Liver (tissue), 9 donors: Measurements from ENCODE around the gene ACACA. TPM values are rescaled to one million over a fixed set of nuclear protein-coding genes. Genes with fewer than 3 reads are reported as not detected.
"Not testable (repeated sequence)": the region's sequence is repeated elsewhere in the genome, so short reads cannot be mapped to it uniquely, and the experiment has no call there.

Experiments used
- DNase-seq: peaks from one replicate; pipeline ENCODE4 v3.0.0-alpha.2; 2017; ENCODE audit warnings: low spot score
- H3K27ac ChIP-seq, 2 donors: one replicate each; pipeline ENCODE4 v1.7.0; 2013; ENCODE audit warnings: inconsistent platforms in 2 of 2, low read length in 2 of 2, control low read depth in 1 of 2, low read depth in 1 of 2, mild to moderate bottlenecking in 1 of 2
- H3K27me3 ChIP-seq, 4 donors: one replicate each; pipeline versions ENCODE4 v1.6.1 to v1.7.0; 2013; ENCODE audit warnings: low read length in 3 of 4, inconsistent platforms in 1 of 4, mild to moderate bottlenecking in 1 of 4, moderate library complexity in 1 of 4; ENCODE audit not compliant: control insufficient read depth in 4 of 4, insufficient read depth in 4 of 4
- H3K36me3 ChIP-seq, 4 donors: one replicate each; pipeline versions ENCODE4 v1.6.1 to v1.7.0; 2013; ENCODE audit warnings: low read length in 3 of 4, mild to moderate bottlenecking in 3 of 4, low read depth in 1 of 4, moderate library complexity in 1 of 4; ENCODE audit not compliant: control insufficient read depth in 4 of 4, insufficient read depth in 3 of 4
- H3K4me1 ChIP-seq, 4 donors: one replicate each; pipeline versions ENCODE4 v1.6.1 to v1.7.0; 2013; ENCODE audit warnings: low read length in 3 of 4, mild to moderate bottlenecking in 3 of 4, moderate library complexity in 1 of 4; ENCODE audit not compliant: control insufficient read depth in 4 of 4, insufficient read depth in 4 of 4
- H3K4me3 ChIP-seq, 3 donors: one replicate each; pipeline versions ENCODE4 v1.6.1 to v1.7.0; 2013; ENCODE audit warnings: low read length in 3 of 3, control low read depth in 1 of 3, low read depth in 1 of 3, mild to moderate bottlenecking in 1 of 3
- H3K9ac ChIP-seq, 2 donors: one replicate each; pipeline ENCODE4 v1.7.0; 2013; ENCODE audit warnings: low read length in 2 of 2, mild to moderate bottlenecking in 2 of 2, moderate library complexity in 2 of 2, control low read depth in 1 of 2, low read depth in 1 of 2
- H3K9me3 ChIP-seq, 4 donors: one replicate each; pipeline versions ENCODE4 v1.6.1 to v1.7.0; 2013; ENCODE audit warnings: low read length in 3 of 4; ENCODE audit not compliant: control insufficient read depth in 4 of 4
- EGR1 ChIP-seq, 2 donors: IDR thresholded peaks; 2 replicates each; pipeline ENCODE4 v1.6.1; 2016 to 2018; ENCODE audit warnings: antibody characterized with exemption in 2 of 2, low read depth in 2 of 2
- FOXA1 ChIP-seq: IDR thresholded peaks from 2 replicates; pipeline ENCODE4 v1.6.1; 2016; ENCODE audit warnings: antibody characterized with exemption
- FOXA2 ChIP-seq: IDR thresholded peaks from 2 replicates; pipeline ENCODE4 v1.6.1; 2016; ENCODE audit warnings: antibody characterized with exemption
- GABPA ChIP-seq, 2 donors: IDR thresholded peaks in 1 of 2; conservative IDR thresholded peaks in 1 of 2; 2 replicates each; pipeline ENCODE4 v1.6.1; 2016; ENCODE audit warnings: antibody characterized with exemption in 2 of 2, mild to moderate bottlenecking in 1 of 2, moderate library complexity in 1 of 2
- HNF4A ChIP-seq, 2 donors: conservative IDR thresholded peaks; 2 replicates each; pipeline ENCODE4 v1.6.1; 2016; ENCODE audit warnings: antibody characterized with exemption in 2 of 2, mild to moderate bottlenecking in 2 of 2
- HNF4G ChIP-seq: IDR thresholded peaks from 2 replicates; pipeline ENCODE4 v1.6.1; 2016; ENCODE audit warnings: antibody characterized with exemption
- JUND ChIP-seq, 2 donors: IDR thresholded peaks; 2 replicates each; pipeline ENCODE4 v1.6.1; 2016; ENCODE audit warnings: antibody characterized with exemption in 2 of 2
- NR2F2 ChIP-seq: IDR thresholded peaks from 2 replicates; pipeline ENCODE4 v1.6.1; 2016; ENCODE audit warnings: antibody characterized with exemption
- RAD21 ChIP-seq, 2 donors: IDR thresholded peaks; 2 replicates each; pipeline ENCODE4 v1.6.1; 2016; ENCODE audit warnings: antibody characterized with exemption in 2 of 2, mild to moderate bottlenecking in 2 of 2
- RXRA ChIP-seq, 2 donors: IDR thresholded peaks; 2 replicates each; pipeline ENCODE4 v1.6.1; 2017 to 2018; ENCODE audit warnings: antibody characterized with exemption in 2 of 2, mild to moderate bottlenecking in 1 of 2
- SP1 ChIP-seq: IDR thresholded peaks from 2 replicates; pipeline ENCODE4 v1.6.1; 2018; ENCODE audit warnings: antibody characterized with exemption, mild to moderate bottlenecking
- TAF1 ChIP-seq: conservative IDR thresholded peaks from 2 replicates; pipeline ENCODE4 v1.6.1; 2016; ENCODE audit warnings: antibody characterized with exemption, mild to moderate bottlenecking
- YY1 ChIP-seq: IDR thresholded peaks from 2 replicates; pipeline ENCODE4 v1.6.1; 2016; ENCODE audit warnings: antibody characterized with exemption, mild to moderate bottlenecking
- WGBS: extraction: QIAGEN DNeasy Blood & Tissue Kit; methylation state at CpG from one replicate; pipeline ENCODE4 v1.1.7; 2013; 5-methylcytosine and 5-hydroxymethylcytosine counted together
- polyA plus RNA-seq, 2 donors: library from polyadenylated mRNA; stranded (reverse) in 1 of 2; unstranded in 1 of 2; fragments of 200-250 nt in 1 of 2; fragments of >200 nt in 1 of 2; fragmentation: Nextera tagmentation in 1 of 2; extraction: Ambion mirVana in 1 of 2; gene quantifications; one replicate each; pipeline versions ENCODE4 v1.2.1 to v1.2.3, GENCODE V29; 2013 to 2015
- total RNA-seq, 2 donors: library from RNA; depleted of rRNA; stranded (reverse); fragments of >200 nt; gene quantifications; one replicate each; pipeline ENCODE4 v1.2.3, GENCODE V29; 2014
- TF ChIP-seq, protein P1 (sequence below): IDR thresholded peaks from 2 replicates; pipeline ENCODE4 v1.6.1; 2016; ENCODE audit warnings: antibody characterized with exemption
- TF ChIP-seq, protein P2 (sequence below): IDR thresholded peaks from 2 replicates; pipeline ENCODE4 v1.6.1; 2016; ENCODE audit warnings: antibody characterized with exemption, mild to moderate bottlenecking
- TF ChIP-seq, protein P3 (sequence below): IDR thresholded peaks from 2 replicates; pipeline ENCODE4 v1.6.1; 2016; ENCODE audit warnings: antibody characterized with exemption
- TF ChIP-seq, protein P4 (sequence below): fragments of 150-350 bp; IDR thresholded peaks from 2 replicates; pipeline ENCODE4 v1.5.1; 2017; ENCODE audit warnings: improper control_type of control experiment, low read depth, low read length; ENCODE audit not compliant: missing input control
- TF ChIP-seq, protein P5 (sequence below): IDR thresholded peaks from 2 replicates; pipeline ENCODE4 v1.6.1; 2016; ENCODE audit warnings: antibody characterized with exemption
- donor health status: healthy.
- donor health status: healthy.
- donor health status: healthy.
- donor health status: healthy.
- donor health status: healthy.

ACACA gene
- total and polyA plus RNA-seq, 4 donors: 14.8 to 49.5 (median 31.2) TPM

DNA sequence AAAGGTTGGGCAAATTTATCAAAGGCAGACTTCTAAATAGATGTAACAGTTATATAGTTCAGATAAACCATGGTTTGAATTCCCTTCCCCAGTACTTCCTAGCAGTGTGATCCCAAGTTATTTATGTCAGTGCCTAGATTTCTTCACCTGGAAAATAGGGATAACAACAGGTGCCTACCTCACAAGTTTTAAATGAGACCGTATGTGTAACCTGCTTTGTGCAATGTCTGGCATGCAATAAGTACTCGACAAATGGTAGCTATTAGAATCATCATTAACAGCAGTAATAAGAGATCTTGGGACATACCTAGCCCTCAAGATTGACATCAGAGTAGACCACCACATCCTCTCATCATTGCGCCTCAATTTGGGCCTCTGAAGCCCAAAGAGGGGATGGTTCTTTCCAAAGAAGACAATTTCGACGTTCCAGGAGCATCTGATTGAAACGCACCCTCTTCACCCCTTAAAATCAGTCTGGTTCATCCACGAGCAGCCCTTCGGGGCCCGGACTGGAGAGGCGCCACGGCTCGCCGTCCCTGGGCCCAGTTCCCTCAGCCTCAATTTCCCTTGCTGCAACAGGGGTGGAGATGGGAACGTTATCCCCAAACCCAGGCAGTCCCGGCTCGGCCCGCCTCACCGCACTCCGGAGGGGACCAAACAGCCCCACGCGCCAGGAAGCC, 541 bp downstream of the ACACA start:
- 1% methylated on average over 21 of the region's 21 CpGs for WGBS
- peak overlapping the region; percentile 95 to 98 for H3K27ac ChIP-seq
- no peak for TF ChIP-seq NR2F2
- peak; percentile 20 for TF ChIP-seq TAF1
- no peak for TF ChIP-seq SP1
- TF ChIP-seq, protein P1, sequence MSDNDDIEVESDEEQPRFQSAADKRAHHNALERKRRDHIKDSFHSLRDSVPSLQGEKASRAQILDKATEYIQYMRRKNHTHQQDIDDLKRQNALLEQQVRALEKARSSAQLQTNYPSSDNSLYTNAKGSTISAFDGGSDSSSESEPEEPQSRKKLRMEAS: peak; percentile 22
- TF ChIP-seq, protein P2, sequence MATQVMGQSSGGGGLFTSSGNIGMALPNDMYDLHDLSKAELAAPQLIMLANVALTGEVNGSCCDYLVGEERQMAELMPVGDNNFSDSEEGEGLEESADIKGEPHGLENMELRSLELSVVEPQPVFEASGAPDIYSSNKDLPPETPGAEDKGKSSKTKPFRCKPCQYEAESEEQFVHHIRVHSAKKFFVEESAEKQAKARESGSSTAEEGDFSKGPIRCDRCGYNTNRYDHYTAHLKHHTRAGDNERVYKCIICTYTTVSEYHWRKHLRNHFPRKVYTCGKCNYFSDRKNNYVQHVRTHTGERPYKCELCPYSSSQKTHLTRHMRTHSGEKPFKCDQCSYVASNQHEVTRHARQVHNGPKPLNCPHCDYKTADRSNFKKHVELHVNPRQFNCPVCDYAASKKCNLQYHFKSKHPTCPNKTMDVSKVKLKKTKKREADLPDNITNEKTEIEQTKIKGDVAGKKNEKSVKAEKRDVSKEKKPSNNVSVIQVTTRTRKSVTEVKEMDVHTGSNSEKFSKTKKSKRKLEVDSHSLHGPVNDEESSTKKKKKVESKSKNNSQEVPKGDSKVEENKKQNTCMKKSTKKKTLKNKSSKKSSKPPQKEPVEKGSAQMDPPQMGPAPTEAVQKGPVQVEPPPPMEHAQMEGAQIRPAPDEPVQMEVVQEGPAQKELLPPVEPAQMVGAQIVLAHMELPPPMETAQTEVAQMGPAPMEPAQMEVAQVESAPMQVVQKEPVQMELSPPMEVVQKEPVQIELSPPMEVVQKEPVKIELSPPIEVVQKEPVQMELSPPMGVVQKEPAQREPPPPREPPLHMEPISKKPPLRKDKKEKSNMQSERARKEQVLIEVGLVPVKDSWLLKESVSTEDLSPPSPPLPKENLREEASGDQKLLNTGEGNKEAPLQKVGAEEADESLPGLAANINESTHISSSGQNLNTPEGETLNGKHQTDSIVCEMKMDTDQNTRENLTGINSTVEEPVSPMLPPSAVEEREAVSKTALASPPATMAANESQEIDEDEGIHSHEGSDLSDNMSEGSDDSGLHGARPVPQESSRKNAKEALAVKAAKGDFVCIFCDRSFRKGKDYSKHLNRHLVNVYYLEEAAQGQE: peak; percentile 48
- TF ChIP-seq RXRA (IDR thresholded peaks at IDR 0.05): no peak
- no peak for TF ChIP-seq FOXA1
- TF ChIP-seq RAD21 (IDR thresholded peaks at IDR 0.05): no peak
- TF ChIP-seq EGR1 (IDR thresholded peaks at IDR 0.05; ENCODE audit: low read depth in 2 of 2): no peak

DNA sequence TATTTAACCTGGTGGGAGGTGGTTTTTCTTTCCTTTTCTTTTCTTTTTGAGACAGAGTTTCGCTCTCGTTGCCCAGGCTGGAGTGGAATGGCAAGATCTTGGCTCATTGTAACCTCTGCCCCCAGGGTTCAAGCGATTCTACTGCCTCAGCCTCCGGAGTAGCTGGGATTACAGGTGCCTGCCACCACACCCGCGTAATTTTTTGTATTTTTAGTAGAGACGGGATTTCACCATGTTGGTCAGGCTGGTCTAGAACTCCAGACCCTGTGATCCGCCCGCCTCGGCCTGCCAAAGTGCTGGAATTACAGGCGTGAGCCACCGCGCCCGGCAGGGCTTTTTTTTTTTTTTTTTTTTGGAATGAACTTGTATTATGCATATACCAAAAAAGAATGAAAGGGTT, 1.1 kb downstream of the ACACA start:
- not testable (repeated sequence) for H3K36me3 ChIP-seq, H3K9me3 ChIP-seq, H3K27me3 ChIP-seq, H3K4me1 ChIP-seq, DNase-seq, H3K9ac ChIP-seq, H3K4me3 ChIP-seq
- WGBS: 74% methylated on average over 14 of the region's 14 CpGs
- peak overlapping the region in 1 of 2 donors; percentile 95 for H3K27ac ChIP-seq

More for the DNA sequence above, 541 bp downstream of the ACACA start:
- Histone ChIP-seq H3K9me3 (no peaks in the 10 kb centered on the region), H3K27me3 (no peaks in the 10 kb centered on the region), H3K4me3 (peak overlapping the region; percentile 83 to 91 (median 87)), H3K9ac (peak overlapping the region; percentile 93 to 96), H3K36me3 (peaks cover 0 to 6% (median 1%) of the 10 kb centered on the region in 4 donors), H3K4me1 (peaks cover 0 to 10% (median 3%) of the 10 kb centered on the region in 4 donors)
- DNase-seq: no peak

DNA sequence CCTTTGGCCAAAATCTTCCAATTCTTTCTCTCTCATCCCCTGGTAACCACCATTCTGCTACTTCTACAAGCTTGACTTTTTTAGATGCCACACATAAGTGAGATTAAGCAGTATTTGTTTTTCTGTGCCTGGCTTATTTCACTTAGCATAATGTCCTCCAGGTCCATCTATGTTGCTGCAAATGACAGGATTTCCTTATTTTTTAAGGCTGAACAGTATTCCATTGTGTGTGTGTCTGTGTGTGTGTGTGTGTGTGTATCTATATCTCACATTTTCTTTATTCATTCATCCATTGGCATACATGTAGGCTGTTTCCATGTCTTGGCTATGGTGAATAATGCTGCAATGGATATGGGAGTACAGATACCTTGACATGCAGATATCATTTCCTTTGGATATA, 6.1 kb downstream of the ACACA start:
- peaks cover 0 to 3% (median 1%) of the 10 kb centered on the region in 4 donors for H3K4me1 ChIP-seq
- H3K36me3 ChIP-seq: no peaks in the 10 kb centered on the region
- no peak for DNase-seq
- H3K27ac ChIP-seq: no peak overlapping the region
- no peaks in the 10 kb centered on the region for H3K27me3 ChIP-seq
- no peak overlapping the region for H3K9ac ChIP-seq
- H3K4me3 ChIP-seq: no peak overlapping the region
- no peaks in the 10 kb centered on the region for H3K9me3 ChIP-seq
- no peak for TF ChIP-seq RAD21 (IDR thresholded peaks at IDR 0.05)
- no peak for TF ChIP-seq HNF4G
- no peak for TF ChIP-seq FOXA1
- TF ChIP-seq, protein P3, sequence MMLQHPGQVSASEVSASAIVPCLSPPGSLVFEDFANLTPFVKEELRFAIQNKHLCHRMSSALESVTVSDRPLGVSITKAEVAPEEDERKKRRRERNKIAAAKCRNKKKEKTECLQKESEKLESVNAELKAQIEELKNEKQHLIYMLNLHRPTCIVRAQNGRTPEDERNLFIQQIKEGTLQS: no peak
- TF ChIP-seq, protein P4, sequence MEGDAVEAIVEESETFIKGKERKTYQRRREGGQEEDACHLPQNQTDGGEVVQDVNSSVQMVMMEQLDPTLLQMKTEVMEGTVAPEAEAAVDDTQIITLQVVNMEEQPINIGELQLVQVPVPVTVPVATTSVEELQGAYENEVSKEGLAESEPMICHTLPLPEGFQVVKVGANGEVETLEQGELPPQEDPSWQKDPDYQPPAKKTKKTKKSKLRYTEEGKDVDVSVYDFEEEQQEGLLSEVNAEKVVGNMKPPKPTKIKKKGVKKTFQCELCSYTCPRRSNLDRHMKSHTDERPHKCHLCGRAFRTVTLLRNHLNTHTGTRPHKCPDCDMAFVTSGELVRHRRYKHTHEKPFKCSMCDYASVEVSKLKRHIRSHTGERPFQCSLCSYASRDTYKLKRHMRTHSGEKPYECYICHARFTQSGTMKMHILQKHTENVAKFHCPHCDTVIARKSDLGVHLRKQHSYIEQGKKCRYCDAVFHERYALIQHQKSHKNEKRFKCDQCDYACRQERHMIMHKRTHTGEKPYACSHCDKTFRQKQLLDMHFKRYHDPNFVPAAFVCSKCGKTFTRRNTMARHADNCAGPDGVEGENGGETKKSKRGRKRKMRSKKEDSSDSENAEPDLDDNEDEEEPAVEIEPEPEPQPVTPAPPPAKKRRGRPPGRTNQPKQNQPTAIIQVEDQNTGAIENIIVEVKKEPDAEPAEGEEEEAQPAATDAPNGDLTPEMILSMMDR: no peak
- no peak for TF ChIP-seq GABPA (IDR thresholded peaks at IDR 0.05 in 1 of 2, conservative IDR thresholded peaks at IDR 0.05 in 1 of 2)
- TF ChIP-seq, protein P5, sequence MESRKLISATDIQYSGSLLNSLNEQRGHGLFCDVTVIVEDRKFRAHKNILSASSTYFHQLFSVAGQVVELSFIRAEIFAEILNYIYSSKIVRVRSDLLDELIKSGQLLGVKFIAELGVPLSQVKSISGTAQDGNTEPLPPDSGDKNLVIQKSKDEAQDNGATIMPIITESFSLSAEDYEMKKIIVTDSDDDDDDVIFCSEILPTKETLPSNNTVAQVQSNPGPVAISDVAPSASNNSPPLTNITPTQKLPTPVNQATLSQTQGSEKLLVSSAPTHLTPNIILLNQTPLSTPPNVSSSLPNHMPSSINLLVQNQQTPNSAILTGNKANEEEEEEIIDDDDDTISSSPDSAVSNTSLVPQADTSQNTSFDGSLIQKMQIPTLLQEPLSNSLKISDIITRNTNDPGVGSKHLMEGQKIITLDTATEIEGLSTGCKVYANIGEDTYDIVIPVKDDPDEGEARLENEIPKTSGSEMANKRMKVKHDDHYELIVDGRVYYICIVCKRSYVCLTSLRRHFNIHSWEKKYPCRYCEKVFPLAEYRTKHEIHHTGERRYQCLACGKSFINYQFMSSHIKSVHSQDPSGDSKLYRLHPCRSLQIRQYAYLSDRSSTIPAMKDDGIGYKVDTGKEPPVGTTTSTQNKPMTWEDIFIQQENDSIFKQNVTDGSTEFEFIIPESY: no peak
- no peak for TF ChIP-seq FOXA2
- TF ChIP-seq JUND (IDR thresholded peaks at IDR 0.05): no peak
- TF ChIP-seq SP1: no peak
- TF ChIP-seq HNF4A (conservative IDR thresholded peaks at IDR 0.05): no peak
- TF ChIP-seq RXRA (IDR thresholded peaks at IDR 0.05): no peak
- TF ChIP-seq NR2F2: no peak
- no peak for TF ChIP-seq TAF1
- TF ChIP-seq EGR1 (IDR thresholded peaks at IDR 0.05; ENCODE audit: low read depth in 2 of 2): no peak
- TF ChIP-seq, protein P1: no peak
- TF ChIP-seq YY1: no peak
